Stomach (tissue), 9 donors: ENCODE data around the gene IFNLR1. TPM values are rescaled to one million over a fixed set of nuclear protein-coding genes. Genes with fewer than 3 reads are reported as not detected.
A peak's percentile ranks its signal among the peaks of the same experiment; 100 is the strongest.

Experiments
- DNase-seq, 2 donors: peaks; one replicate each; pipeline versions ENCODE4 v3.0.0 to v3.0.0-alpha.2; 2013 to 2019
- H3K27ac ChIP-seq, 5 donors: fragments of 200-600 bp in 4 of 5; sonication (generic) in 4 of 5; one replicate each; pipeline ENCODE4 v1.5.1; 2013 to 2019; ENCODE audit warnings: mild to moderate bottlenecking in 1 of 5, moderate library complexity in 1 of 5
- H3K27me3 ChIP-seq, 3 donors: fragments of 200-600 bp; sonication (generic); one replicate each; pipeline ENCODE4 v1.5.1; 2017 to 2019; ENCODE audit warnings: mixed run types in 1 of 3
- H3K36me3 ChIP-seq, 4 donors: fragments of 200-600 bp; sonication (generic); 1 replicate in 3 of 4; 2 replicates in 1 of 4; pipeline ENCODE4 v1.5.1; 2016 to 2019
- H3K4me1 ChIP-seq, 4 donors: fragments of 200-600 bp; sonication (generic); one replicate each; pipeline ENCODE4 v1.5.1; 2016 to 2019
- H3K4me3 ChIP-seq, 4 donors: fragments of 200-600 bp; sonication (generic) in 3 of 4; one replicate each; pipeline ENCODE4 v1.5.1; 2016 to 2019; ENCODE audit warnings: mild to moderate bottlenecking in 1 of 4
- H3K9me3 ChIP-seq, 4 donors: fragments of 200-600 bp; sonication (generic); one replicate each; pipeline ENCODE4 v1.5.1; 2016 to 2019
- EP300 ChIP-seq: sonication (generic); formaldehyde crosslinking; IDR thresholded peaks from one replicate; pipeline ENCODE4 v1.6.1; 2017; ENCODE audit warnings: antibody characterized with exemption
- POLR2A ChIP-seq, 4 donors: fragments of 450-650 bp; IDR thresholded peaks; one replicate each; pipeline ENCODE4 v1.6.1; 2016; ENCODE audit warnings: antibody characterized with exemption in 4 of 4, control low read depth in 2 of 4, mild to moderate bottlenecking in 1 of 4, moderate library complexity in 1 of 4
- POLR2AphosphoS5 ChIP-seq, 3 donors: sonication (generic); formaldehyde crosslinking; IDR thresholded peaks; one replicate each; pipeline ENCODE4 v1.6.1; 2016; ENCODE audit warnings: antibody characterized with exemption in 3 of 3
- WGBS, 5 donors: extraction: QIAGEN DNeasy Blood & Tissue Kit in 3 of 5; methylation state at CpG; one replicate each; pipeline versions ENCODE4 v1.1.5 to v1.1.7; 2013 to 2018; 5-methylcytosine and 5-hydroxymethylcytosine counted together
- intact Hi-C: fragments of 100-400 bp; cut with DNase I; formaldehyde crosslinking; loops from one replicate; pipeline ENCODE4 v1.15.1; 2023; ENCODE audit warnings: low total_unique reads
- polyA plus RNA-seq, 3 donors: library from polyadenylated mRNA; stranded (reverse); fragments of 200-250 nt; gene quantifications; one replicate each; pipeline ENCODE4 v1.2.3, GENCODE V29; 2013
- total RNA-seq, 5 donors: library from RNA; depleted of rRNA; stranded (reverse); fragments of >200 nt; gene quantifications; one replicate each; pipeline versions ENCODE4 v1.1.0 to v1.2.3, GENCODE V29; 2014 to 2016
- TF ChIP-seq, protein P1 (sequence below), 7 experiments: fragments of 450-650 bp in 4 of 7; fragments of 200-600 bp in 3 of 7; sonication (generic) in 3 of 7; IDR thresholded peaks; one replicate each; pipeline ENCODE4 v1.5.1; 2016 to 2019; ENCODE audit warnings: antibody characterized with exemption in 7 of 7, control low read depth in 2 of 7, mild to moderate bottlenecking in 1 of 7
- donor health status: healthy with polysubstance abuse.
- donor health status: Bipolar disorder and iron deficiency.
- donor health status: healthy.

IFNLR1 gene
- total and polyA plus RNA-seq, 8 donors, result 0.31 to 6.1 (median 1.1) TPM; not detected in 1

GRCh38 chr1:24150234-24151174, 36.6 kb downstream of the IFNLR1 start:
- WGBS, 5 donors, result 9 to 14% (median 11%) methylated on average over 35 to 36 of the region's 36 CpGs
- H3K4me1 ChIP-seq, result peaks cover 11 to 23% (median 17%) of the 10 kb centered on the region in 4 donors
- peaks cover 0 to 36% (median 0%) of the 10 kb centered on the region in 3 donors for H3K27me3 ChIP-seq
- no peaks in the 10 kb centered on the region for H3K36me3 ChIP-seq
- no peaks in the 10 kb centered on the region for H3K9me3 ChIP-seq
- intact Hi-C loops, result no loop called here
- DNase-seq, result peak; percentile 95 to 96
- peak overlapping the region in 1 of 5 donors; percentile 18 for H3K27ac ChIP-seq
- H3K4me3 ChIP-seq, result peak overlapping the region in 3 of 4 donors; percentile 14 to 19 (median 17)
- no peak for TF ChIP-seq EP300
- TF ChIP-seq, protein P1, sequence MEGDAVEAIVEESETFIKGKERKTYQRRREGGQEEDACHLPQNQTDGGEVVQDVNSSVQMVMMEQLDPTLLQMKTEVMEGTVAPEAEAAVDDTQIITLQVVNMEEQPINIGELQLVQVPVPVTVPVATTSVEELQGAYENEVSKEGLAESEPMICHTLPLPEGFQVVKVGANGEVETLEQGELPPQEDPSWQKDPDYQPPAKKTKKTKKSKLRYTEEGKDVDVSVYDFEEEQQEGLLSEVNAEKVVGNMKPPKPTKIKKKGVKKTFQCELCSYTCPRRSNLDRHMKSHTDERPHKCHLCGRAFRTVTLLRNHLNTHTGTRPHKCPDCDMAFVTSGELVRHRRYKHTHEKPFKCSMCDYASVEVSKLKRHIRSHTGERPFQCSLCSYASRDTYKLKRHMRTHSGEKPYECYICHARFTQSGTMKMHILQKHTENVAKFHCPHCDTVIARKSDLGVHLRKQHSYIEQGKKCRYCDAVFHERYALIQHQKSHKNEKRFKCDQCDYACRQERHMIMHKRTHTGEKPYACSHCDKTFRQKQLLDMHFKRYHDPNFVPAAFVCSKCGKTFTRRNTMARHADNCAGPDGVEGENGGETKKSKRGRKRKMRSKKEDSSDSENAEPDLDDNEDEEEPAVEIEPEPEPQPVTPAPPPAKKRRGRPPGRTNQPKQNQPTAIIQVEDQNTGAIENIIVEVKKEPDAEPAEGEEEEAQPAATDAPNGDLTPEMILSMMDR (IDR thresholded peaks at IDR 0.05), result peak in 6 of 7 experiments; percentile 3 to 91 (median 85)
- peak in 1 of 3 donors; percentile 37 for TF ChIP-seq POLR2AphosphoS5 (IDR thresholded peaks at IDR 0.05)

DNA sequence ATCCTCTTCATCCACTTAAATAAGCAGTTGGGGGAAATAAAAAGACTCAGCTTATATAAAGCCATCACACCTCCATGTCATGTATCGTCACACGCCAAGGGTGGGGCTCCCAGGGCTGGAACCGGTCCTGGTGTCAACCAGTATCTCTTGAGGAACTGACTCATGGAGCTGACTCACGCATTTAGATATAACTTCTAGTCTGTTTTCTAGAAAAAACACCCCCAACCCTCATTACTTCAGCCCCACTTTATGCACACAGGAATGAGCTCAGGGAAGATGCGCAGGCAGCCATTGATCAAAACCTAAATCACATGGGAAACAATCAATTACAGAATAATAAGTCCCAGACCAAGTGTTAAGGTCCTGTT, 37.2 kb downstream of the IFNLR1 start:
- Histone ChIP-seq H3K9me3 (no peaks in the 10 kb centered on the region), H3K27me3 (peaks cover 0 to 36% (median 0%) of the 10 kb centered on the region in 3 donors), H3K27ac (peak overlapping the region in 1 of 5 donors; percentile 18), H3K4me3 (peak overlapping the region in 1 of 4 donors; percentile 17), H3K36me3 (no peaks in the 10 kb centered on the region), H3K4me1 (peaks cover 11 to 18% (median 17%) of the 10 kb centered on the region in 4 donors)
- WGBS, 5 donors, result 34 to 45% (median 44%) methylated on average over 5 of the region's 5 CpGs
- peak; percentile 56 to 58 for DNase-seq
- no peak for TF ChIP-seq POLR2A (IDR thresholded peaks at IDR 0.05)
- TF ChIP-seq, protein P1 (IDR thresholded peaks at IDR 0.05), result no peak
- TF ChIP-seq POLR2AphosphoS5 (IDR thresholded peaks at IDR 0.05), result no peak
- TF ChIP-seq EP300, result no peak
- intact Hi-C loops, result no loop called here

- 65 to 77% (median 73%) methylated on average over 5 to 6 of the region's 6 CpGs for WGBS, 5 donors
- intact Hi-C loops, result no loop called here
- Histone ChIP-seq H3K9me3 (no peaks in the 10 kb centered on the region), H3K4me3 (no peak overlapping the region), H3K36me3 (no peaks in the 10 kb centered on the region), H3K4me1 (peaks cover 15 to 29% (median 24%) of the 10 kb centered on the region in 4 donors), H3K27ac (no peak overlapping the region), H3K27me3 (peaks cover 0 to 31% (median 0%) of the 10 kb centered on the region in 3 donors)
- TF ChIP-seq POLR2AphosphoS5 (IDR thresholded peaks at IDR 0.05) (no peak), POLR2A (IDR thresholded peaks at IDR 0.05) (no peak), EP300 (no peak)
- TF ChIP-seq, protein P1 (IDR thresholded peaks at IDR 0.05), result no peak
- DNase-seq, result no peak
These were observed 39.3 kb downstream of the IFNLR1 start for GRCh38 chr1:24147816-24148215.

GRCh38 chr1:24147194-24147593, 39.9 kb downstream of the IFNLR1 start:
- Histone ChIP-seq H3K27me3 (peaks cover 0 to 26% (median 0%) of the 10 kb centered on the region in 3 donors), H3K4me1 (peaks cover 15 to 35% (median 28%) of the 10 kb centered on the region in 4 donors), H3K9me3 (no peaks in the 10 kb centered on the region), H3K4me3 (no peak overlapping the region), H3K36me3 (no peaks in the 10 kb centered on the region), H3K27ac (no peak overlapping the region)
- TF ChIP-seq POLR2A (IDR thresholded peaks at IDR 0.05) (no peak), POLR2AphosphoS5 (IDR thresholded peaks at IDR 0.05) (no peak), EP300 (no peak)
- TF ChIP-seq, protein P1 (IDR thresholded peaks at IDR 0.05), result no peak
- intact Hi-C loops, result no loop called here
- no peak for DNase-seq
- WGBS, 5 donors, result 85 to 92% (median 88%) methylated on average over 9 of the region's 9 CpGs
